Measurements from ENCODE around the gene BLNK. TPM values are rescaled to one million over a fixed set of nuclear protein-coding genes. Genes with fewer than 3 reads are reported as not detected.
"Not testable (repeated sequence)": the region's sequence is repeated elsewhere in the genome, so short reads cannot be mapped to it uniquely, and the experiment has no call there.

Gene BLNK
- total RNA-seq: 13.1 TPM

DNA sequence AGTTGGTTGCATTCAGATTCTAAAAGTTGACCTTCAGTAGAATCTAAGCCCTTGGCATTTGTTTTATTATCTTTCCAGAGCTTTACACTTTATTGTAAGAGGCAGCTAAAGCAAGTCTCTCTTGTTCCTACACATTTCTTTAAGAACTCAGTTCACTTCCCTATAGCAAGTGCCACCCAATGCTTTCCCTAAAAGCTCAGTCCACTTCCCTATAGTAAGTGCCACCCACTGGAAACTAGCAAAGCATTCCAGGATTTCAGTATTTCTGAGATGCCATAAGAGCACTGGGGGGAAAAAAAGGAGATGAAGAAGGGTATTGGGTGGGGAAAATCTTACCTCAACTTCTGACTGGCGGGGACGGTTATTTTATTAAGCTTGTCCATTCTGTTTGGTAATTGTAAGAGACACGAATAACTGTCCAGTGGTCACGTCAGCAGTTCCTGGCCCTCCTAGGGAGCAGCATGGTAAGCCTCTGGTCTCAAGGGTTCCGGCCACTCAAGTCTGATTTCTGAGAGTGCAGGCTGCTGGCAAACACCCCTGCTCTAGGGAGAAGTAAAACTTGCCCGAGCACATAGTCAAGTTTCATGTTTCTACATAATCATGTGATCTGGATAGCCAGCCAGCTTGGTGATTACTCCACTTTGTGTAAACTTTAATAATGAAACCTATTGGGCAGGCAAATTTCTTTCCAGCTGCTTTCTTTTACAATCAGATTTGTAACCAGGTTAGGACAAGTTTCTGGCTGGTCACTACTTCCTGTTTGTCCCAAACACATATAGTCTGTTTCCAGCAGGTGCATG is at the start of gene BLNK:
Gene BLNK, minus strand, starts transcription at position 554 of the 800 bp plus-strand sequence. Its CDS starts 171 bp downstream, at position 383.
- ATAC-seq (peak; percentile 94), DNase-seq (ENCODE audit: low spot score) (peak; percentile 63)
- intact Hi-C loops (cut with DNase I): no loop called here

DNA sequence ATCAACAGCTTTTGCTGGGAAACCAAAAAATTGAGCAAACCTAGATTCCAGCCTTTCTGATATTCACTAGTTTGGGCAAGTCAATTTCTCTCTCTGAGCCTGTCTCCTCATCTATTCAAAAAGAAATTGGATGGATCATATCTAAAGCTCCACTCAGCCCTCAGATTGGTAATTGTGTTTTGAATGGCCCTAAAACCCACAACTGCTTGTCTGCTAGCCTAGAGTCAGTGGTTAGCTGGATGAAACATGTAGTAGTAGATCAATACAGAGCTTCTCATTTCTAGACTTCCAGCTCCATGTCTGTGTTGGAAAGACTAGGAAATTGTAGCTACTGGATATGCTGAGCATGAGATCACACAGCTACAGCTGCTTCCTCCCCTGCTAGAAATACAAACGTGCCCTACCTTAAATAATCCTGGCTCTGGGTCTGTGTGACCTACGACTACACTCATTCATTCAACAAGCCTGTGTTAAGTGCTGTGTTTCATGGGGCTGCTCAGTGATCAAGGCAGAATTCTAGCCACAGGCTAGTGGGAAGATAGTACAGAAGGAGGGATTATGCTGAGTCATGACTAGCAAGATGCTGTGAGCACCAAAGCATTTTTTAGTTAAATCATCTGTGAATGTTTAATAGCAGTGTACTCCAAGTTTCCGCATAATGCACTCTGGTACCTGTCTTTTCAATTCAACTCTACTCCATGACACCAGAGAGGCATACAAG is 48.5 kb upstream of the BLNK start:
- intact Hi-C loops (cut with DNase I): no loop called here
- ATAC-seq (no peak), DNase-seq (ENCODE audit: low spot score) (no peak)

DNA sequence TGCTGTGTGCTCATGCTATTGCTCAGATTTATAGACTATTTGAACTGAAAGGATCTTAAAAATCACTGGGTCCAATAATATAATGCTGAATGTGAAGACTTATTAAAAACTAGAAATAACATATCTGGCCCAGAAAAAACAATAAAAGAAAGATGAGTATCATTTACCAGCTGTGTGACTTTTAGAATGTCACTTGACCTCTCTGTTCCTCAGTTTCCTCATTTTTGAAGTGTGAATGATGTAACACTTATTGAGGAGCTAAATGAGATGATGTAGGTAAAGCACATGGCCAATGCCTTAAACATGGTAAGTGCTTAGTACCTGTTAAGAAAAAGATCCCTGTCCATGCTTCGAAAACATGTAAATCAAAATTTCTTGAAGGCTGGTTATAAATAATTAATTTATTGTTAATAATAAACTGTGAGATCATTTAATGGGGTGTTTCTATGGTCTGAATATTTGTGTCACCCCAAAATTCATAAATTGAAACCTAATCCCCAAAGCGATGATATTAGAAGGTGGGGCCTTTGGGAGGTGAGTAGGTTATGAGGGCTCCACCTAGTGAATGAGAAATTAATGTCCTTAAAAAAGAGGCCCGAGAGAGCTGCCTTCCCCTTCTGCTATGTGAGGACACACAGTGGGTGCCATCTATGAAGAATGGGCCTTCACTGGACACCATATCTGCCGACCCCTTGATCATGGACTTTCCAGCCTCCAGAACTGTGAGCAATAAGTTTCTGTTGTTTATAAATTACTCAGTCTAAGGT is 45.9 kb upstream of the BLNK start:
- intact Hi-C loops (cut with DNase I): no loop called here
- ATAC-seq (no peak), DNase-seq (ENCODE audit: low spot score) (no peak)

DNA sequence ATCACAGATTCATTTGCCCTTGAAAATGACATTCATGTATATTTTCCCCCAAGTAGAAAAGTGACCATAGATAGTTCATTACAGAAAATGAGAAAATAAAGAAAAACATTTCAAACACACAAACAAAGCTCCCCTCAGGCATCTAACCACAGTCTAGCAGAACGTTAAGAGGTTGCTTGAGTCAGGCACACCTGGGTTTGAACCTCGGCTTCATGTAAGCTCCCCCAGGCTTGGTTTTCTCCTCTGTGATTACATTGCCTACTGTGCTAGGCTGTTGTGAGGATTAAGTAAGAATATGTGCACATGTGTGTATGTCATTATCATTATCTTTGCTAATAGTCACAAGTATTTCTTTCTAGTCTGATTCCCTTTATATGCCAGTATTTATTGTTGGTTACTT is 42.0 kb upstream of the BLNK start:
- no peak for DNase-seq (ENCODE audit: low spot score)

DNA sequence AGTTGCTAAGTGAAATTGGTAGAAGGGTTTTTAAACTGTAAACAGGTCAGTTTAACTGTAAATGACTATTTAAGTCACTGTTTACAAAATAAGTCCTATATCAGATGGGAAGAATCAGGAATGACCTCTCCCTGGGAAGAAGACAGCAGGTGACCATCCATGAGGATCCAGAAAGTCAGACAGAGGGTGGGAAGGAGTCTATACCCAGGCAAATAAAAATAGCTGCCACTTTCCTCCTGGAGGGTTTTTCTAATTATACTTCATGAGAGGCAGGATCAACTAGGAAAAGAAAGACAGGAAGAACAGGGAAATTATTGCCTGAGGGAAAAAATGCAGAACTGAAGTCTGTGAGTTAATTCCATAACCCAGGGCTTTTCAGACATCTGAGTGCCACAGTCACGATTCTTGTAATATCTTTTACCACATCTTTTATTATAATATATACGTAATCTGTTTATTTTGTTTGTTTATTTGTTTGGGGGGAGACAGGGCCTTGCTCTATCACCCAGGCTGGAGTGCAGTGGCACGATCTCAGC is 39.9 kb upstream of the BLNK start:
- ATAC-seq (no peak), DNase-seq (ENCODE audit: low spot score) (no peak)
- intact Hi-C loops (cut with DNase I): no loop called here

More for the DNA sequence above, 42.0 kb upstream of the BLNK start:
- intact Hi-C loops (cut with DNase I): no loop called here
- ATAC-seq: no peak

DNA sequence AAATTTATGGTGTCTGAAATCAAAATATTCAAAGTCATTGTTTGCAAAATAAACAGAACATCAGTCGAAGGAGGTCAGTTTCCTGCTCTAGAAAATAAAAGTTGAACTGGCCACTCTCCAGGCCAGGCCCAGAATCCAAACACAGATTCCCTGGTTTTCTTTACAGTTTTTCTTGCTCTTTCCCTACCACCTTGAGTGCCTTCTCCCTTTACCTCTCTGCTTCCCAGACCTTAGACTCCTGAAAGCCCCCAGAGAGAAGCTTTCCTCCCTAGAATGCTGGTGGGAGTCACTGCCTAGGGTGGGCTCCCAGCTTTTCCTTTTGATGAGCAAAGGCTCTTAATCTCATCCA is 38.9 kb upstream of the BLNK start:
- DNase-seq (ENCODE audit: low spot score) (no peak), ATAC-seq (no peak)
- intact Hi-C loops (cut with DNase I): no loop called here

DNA sequence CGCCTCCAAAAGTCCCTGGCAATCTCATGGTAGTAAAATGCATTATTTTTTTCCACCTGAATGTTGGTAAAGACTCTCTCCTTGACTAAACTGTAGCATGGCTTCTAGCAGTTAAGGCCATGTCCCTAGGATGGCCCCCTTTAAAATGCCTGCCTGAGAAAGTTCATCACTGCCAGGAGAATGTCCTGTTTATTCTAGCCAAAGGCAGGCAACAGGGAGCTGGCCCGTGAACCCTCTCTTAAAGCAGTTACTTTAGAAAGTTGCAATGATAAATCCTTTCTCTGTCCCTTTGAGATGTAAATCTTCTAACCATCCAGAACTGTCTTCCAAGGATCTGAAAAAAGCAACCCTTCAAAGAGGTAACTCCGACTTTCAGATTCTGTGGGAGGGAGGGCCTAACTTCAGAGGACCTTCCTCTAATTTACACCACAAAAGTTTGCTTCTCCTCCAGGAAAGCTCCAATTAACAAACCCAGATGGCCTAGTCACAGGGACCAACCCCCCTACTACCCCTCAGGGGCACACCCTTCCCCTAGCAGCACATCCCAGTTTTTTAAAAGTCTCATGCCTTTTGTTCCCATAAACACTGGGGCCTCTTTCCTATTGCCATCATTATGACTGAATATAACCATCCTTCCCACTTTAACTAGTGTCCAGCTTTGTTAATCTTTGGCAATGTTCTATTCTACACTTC is 38.4 kb upstream of the BLNK start:
- intact Hi-C loops (cut with DNase I): no loop called here
- ATAC-seq: no peak

DNA sequence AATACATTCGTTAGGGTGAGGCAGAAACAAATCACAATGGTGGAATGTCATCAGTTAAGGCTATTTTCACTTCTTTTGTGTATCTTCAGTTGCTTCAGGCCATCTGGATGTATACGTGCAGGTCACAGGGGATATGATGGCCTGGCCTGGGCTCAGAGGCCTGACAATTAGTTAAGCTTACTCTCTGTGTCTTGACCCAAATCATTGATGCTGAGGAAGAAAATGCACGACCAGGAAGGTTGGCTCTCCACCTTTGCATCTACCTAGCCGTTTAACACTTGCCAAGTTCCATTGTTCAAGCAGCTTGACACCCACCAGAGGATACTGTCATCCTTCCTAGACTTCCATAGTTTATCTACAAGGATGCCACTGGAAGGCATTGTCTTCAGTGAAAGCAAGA is 37.5 kb upstream of the BLNK start:
- intact Hi-C loops (cut with DNase I); ATAC-seq: not testable (repeated sequence)

More for the DNA sequence above, 38.4 kb upstream of the BLNK start:
- no peak for DNase-seq (ENCODE audit: low spot score)

DNA sequence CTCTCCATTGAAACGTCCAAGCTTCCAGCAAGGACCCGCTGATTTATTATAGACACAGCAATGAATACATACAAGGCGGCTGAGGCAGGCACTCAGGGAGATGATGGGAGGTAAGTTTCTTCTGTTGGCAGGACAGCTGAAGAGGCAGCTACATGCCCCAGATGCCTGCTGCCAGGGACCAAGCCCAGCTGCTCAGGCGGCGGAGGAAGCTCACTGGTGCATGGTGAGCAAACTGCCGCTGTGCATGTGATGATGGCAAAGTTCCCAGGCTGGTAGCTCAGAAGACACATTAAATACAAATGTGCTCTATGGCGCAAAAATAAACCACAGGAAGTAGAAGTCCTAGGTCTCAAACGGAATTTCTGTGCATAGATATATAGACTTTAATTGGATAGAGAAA is 35.1 kb upstream of the BLNK start:
- DNase-seq (ENCODE audit: low spot score): peak; percentile 70
- intact Hi-C loops (cut with DNase I): no loop called here
- ATAC-seq: peak; percentile 71

More for the DNA sequence above, 37.5 kb upstream of the BLNK start:
- not testable (repeated sequence) for DNase-seq (ENCODE audit: low spot score)

DNA sequence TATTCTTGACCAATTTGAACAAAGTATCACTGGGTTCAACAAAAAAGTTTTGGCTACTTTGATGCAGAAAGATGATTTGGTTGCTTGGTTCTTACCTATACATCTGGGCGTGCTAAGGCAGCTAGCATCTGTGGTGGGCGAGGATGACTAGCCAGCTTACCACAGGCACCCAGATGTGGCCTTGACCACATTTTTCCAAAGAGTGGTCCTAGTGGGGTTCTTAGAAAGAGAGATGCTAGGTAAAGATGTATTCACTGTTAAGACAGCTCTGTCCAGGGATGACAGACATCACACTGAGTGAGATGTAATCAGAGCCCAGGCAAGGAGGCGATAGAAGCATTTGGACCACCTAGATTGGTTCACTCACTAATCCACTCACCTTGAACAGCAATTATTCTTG is 33.6 kb upstream of the BLNK start:
- intact Hi-C loops (cut with DNase I): no loop called here
- no peak for DNase-seq (ENCODE audit: low spot score)
- no peak for ATAC-seq

DNA sequence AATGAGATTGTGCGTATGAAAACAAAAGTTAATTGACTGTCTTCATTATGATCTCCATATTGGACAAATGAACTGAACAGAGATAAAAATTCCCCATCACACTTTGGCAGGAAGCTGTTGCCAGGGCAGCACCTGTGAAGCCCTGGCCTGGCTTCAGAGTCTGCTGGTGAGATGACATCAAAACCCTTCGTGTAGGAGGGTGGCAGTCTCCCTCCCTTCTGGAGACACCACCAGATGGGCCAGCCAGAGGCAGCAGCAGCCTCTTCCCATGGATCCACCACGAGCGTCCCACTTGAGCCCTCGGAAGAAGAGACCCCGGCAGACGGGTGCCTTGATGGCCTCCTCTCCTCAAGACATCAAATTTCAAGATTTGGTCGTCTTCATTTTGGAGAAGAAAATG is 32.9 kb upstream of the BLNK start, which contains the start of gene DNTT:
Gene DNTT, plus strand, starts transcription at position 205 of the 400 bp plus-strand sequence. Its CDS starts 64 bp downstream, at position 269.
- intact Hi-C loops (cut with DNase I): no loop called here
- no peak for ATAC-seq
- no peak for DNase-seq (ENCODE audit: low spot score)

DNA sequence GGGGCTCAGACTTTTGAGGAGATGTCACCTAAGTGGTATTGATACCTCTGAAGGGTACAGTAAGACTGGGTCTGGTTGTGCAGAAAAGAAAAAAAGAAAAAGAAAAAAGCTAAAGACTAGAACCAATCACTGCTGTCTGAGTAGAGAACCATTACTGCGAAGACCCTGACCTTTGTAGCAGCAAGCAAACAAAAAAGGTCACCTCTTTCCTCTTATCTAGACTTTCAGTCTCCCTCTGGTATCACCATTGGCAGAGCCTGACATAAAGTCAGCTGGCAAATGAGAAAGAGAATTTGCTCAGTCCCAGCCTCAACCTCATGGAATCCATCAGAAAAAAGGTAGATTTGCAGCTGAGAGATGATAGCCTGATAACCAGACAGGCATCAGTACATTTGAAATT is 30.2 kb upstream of the BLNK start:
- ATAC-seq: no peak
- no peak for DNase-seq (ENCODE audit: low spot score)

DNA sequence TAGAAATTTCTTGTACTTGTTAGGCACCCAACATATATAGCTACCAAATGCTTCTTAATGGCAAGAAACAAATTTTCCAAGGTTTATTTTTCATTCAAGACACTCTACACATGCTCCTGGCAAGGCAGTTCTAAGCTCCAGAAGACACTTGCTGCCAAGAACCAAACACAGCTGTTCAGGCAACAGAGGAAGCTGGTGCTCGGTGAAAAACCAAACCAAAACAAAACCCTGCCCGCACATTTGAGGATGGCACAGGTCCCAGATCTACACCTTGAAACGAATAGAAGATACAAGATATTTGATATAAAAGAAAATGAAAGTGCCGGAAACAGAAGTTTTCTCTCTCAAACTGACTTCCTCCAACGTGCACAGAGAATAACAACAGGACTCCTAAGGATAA is 28.0 kb upstream of the BLNK start:
- ATAC-seq (no peak), DNase-seq (ENCODE audit: low spot score) (no peak)
- intact Hi-C loops (cut with DNase I): no loop called here

More for the DNA sequence above, 30.2 kb upstream of the BLNK start:
- intact Hi-C loops (cut with DNase I): no loop called here

DNA sequence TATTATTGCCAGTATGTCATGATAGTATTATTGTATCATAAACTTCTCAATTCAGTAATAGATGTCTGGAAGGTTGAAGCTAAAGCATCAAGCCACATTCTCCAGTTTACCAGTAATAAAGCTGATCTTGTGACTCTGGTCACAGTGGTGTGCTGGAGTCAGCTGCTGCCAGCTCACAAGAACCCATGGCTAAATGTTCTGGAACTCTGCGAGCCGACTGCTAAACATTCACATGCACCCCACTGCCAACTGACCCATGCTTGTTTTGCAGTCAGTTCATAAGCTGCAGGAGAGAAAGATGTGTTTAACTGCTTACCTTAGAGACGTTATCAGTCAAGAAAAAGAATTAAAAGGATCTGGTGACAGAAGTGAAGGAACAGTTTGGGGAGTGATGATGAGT is 27.0 kb upstream of the BLNK start:
- ATAC-seq: no peak
- DNase-seq (ENCODE audit: low spot score): no peak

DNA sequence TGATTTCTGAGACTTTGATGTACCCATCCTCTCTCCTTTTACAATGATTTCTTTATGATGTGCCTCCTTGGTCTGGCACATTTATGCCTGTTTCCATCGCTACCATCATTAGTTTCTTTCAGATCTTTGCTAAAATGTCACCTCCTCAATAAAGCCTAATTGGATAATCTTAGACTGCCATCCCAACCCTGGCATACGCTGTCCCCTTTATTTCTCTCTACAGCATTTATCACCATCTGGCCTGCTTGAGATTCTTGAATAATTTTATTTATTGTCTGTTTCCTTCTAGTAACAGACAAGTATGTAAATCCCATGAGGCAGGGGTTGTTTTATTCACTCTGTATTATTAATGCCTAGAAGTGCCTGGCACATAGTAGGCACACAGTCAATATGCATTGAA is 26.1 kb upstream of the BLNK start:
- DNase-seq (ENCODE audit: low spot score) (no peak), ATAC-seq (no peak)
- intact Hi-C loops (cut with DNase I): no loop called here

More for the DNA sequence above, 27.0 kb upstream of the BLNK start:
- intact Hi-C loops (cut with DNase I): no loop called here

DNA sequence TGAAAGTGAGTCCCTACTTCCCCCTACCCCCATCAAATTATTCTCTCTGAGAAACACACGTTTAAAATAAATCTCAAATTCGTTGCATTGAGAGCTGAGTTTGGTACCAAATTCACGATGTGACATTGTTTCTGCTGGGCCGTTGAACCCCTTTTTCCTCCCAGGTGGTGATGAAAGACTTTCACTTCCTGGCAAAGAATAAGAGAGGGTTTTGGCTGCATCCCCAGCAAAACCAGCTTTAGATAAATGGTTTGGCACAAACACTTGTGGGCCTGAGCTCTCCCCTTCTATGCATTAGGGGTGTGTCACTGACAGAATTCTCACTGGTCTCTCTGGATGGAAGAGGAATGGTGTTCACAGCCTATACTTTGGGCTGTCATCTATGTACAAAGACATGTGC is 24.1 kb upstream of the BLNK start:
- no peak for ATAC-seq
- no peak for DNase-seq (ENCODE audit: low spot score)
- intact Hi-C loops (cut with DNase I): no loop called here

DNA sequence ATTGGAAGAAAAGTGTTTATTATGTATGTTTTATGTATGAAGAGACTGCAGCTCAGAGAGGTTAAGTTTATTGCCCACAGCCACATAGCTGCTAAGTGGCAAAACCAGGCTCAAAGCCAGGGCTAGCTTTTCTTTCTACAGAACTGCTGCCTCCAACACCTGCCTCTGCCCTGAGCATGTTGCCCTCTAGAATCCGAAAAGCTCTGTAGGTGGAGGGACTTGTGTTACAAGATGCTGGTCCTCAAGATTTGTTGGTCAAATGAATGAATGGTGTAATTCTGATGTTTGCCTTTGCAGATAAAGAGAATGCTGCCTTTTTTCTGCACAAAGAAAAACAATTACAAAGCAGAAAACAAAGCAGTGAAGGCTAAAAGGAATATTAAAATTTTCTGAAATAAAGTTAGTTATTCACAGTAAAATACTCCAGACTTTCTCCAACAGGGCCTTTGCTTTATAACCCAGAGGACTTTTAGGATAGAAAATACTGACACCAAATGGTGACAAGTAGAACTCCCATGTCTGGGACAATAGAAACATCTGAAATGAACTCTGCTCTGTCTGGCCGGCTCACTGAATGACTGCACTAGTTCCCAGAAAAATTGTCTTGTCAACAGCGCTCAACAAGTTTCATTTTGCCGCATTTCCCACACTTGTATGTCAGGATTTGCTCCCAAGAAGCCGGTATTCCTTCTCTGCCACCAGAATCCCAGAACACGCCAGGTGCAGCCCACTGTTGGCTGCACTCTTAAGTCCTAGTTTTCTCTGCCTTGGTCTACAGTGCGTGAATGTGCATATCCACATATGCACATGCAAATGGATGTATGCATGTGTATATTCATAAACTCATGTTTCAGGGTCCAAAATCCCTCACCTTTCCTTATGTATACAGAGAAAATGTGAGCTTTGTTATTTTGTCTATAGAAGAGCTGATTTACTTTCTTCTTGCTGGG is 21.9 kb upstream of the BLNK start:
- peak; percentile 89 for ATAC-seq
- intact Hi-C loops (cut with DNase I): no loop called here

More for the DNA sequence above, 21.9 kb upstream of the BLNK start:
- DNase-seq (ENCODE audit: low spot score): no peak

Data from sciatic nerve (tissue), 2 donors.